ENCODE data around the gene ANTXR1.

Gene ANTXR1

DNA sequence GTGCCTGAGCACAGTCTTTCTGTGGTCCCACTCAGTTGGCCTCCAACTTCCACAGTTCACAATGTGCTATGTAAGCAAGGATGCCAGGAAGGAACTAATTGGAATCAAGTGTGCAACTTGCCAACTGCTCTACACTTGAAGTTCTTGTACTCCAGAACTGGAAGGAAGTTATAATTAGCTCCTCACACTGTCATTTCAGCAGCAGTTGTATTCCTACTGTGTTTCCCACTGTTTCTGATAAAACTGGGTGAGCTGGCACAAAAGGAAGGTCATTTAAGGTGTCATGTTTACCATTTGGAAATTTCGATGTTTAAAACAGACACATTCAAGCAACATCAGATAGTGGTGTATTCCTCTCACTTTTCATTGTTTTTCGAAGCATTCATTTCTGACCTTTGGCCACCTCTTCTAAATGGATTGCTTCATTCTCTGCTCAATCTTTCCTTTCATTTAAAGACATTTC lies 84.2 kb downstream of the ANTXR1 start:
- Histone ChIP-seq H3K4me3 (ENCODE audit: low read length in 2 of 2) (no peak overlapping the region), H3K27me3 (ENCODE audit: control insufficient read depth in 1 of 2, insufficient read depth in 2 of 2, low read length in 2 of 2) (no peaks in the 10 kb centered on the region), H3K36me3 (ENCODE audit: control insufficient read depth in 2 of 2, insufficient read depth in 2 of 2, low read length in 2 of 2) (peaks cover 3 to 15% of the 10 kb centered on the region in 2 donors), H3K4me1 (ENCODE audit: control insufficient read depth, insufficient read depth, low read length) (peaks cover 8% of the 10 kb centered on the region), H3K9me3 (ENCODE audit: control insufficient read depth in 2 of 2, low read length in 2 of 2) (no peaks in the 10 kb centered on the region), H3K27ac (ENCODE audit: low read length) (no peak overlapping the region), H3K9ac (ENCODE audit: low read length in 2 of 2) (no peak overlapping the region)

DNA sequence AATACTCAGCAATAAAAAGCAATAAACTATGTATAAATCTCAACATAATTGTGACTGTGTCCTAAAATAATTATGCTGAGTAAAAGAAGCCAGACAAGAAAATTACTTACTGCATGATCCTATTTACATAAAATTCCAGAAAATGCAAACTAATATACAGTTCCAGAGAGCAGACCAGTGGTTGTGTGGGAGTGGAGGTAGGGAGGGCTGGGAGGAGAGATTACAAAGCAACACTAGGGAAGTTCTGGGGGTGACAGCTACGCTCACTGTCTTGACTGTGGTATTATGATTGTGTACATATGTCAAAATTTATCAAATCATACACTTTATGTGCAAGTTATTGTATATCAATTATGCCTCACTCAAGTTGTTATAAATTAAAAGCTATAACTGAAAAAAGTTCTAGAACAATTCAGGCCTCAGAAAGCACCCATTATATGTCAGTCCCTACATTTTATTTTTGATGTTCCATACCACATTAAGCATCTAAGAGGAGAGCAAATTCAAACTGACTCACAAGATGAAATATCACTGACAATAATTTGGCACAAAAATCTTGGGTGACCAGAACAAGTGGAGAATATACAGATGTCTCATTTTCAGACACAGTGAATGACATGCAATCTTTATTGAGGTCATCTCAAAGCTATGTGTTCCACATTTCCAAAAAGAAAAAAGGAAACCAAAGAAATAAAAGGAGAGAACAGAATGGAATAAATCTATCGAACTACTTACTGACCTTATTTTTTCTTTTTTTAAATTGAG lies 85.1 kb downstream of the ANTXR1 start:
- no peaks in the 10 kb centered on the region for H3K9me3 ChIP-seq (ENCODE audit: control insufficient read depth in 2 of 2, low read length in 2 of 2)
- H3K27me3 ChIP-seq (ENCODE audit: control insufficient read depth in 1 of 2, insufficient read depth in 2 of 2, low read length in 2 of 2): no peaks in the 10 kb centered on the region
- H3K27ac ChIP-seq (ENCODE audit: low read length): no peak overlapping the region
- H3K4me3 ChIP-seq (ENCODE audit: low read length in 2 of 2): no peak overlapping the region
- peaks cover 8% of the 10 kb centered on the region for H3K4me1 ChIP-seq (ENCODE audit: control insufficient read depth, insufficient read depth, low read length)
- H3K36me3 ChIP-seq (ENCODE audit: control insufficient read depth in 2 of 2, insufficient read depth in 2 of 2, low read length in 2 of 2): peaks cover 8 to 14% of the 10 kb centered on the region in 2 donors
- H3K9ac ChIP-seq (ENCODE audit: low read length in 2 of 2): no peak overlapping the region

DNA sequence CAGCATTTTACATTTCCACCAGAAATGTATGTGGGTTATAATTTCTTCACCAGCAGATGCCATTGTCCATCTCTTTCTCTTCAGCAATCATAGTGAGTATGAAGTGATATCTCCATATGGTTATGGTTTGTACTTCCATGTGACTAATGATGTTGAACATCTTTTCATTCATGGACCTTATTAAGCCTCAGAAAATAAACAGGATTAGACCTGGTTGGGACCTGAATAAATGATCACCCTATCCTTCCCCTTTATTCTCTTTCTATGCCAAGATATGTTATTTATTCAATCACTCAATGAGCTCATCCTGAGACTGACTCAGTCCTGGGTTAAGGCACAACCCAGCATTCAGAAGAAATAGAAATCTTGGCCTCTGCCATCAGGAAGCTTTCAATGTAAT lies 86.6 kb downstream of the ANTXR1 start:
- Histone ChIP-seq H3K36me3 (ENCODE audit: control insufficient read depth in 2 of 2, insufficient read depth in 2 of 2, low read length in 2 of 2) (peaks cover 8 to 16% of the 10 kb centered on the region in 2 donors), H3K27ac (ENCODE audit: low read length) (no peak overlapping the region), H3K4me1 (ENCODE audit: control insufficient read depth, insufficient read depth, low read length) (peaks cover 8% of the 10 kb centered on the region), H3K9me3 (ENCODE audit: control insufficient read depth in 2 of 2, low read length in 2 of 2) (no peaks in the 10 kb centered on the region), H3K27me3 (ENCODE audit: control insufficient read depth in 1 of 2, insufficient read depth in 2 of 2, low read length in 2 of 2) (no peaks in the 10 kb centered on the region), H3K4me3 (ENCODE audit: low read length in 2 of 2) (no peak overlapping the region), H3K9ac (ENCODE audit: low read length in 2 of 2) (no peak overlapping the region)

DNA sequence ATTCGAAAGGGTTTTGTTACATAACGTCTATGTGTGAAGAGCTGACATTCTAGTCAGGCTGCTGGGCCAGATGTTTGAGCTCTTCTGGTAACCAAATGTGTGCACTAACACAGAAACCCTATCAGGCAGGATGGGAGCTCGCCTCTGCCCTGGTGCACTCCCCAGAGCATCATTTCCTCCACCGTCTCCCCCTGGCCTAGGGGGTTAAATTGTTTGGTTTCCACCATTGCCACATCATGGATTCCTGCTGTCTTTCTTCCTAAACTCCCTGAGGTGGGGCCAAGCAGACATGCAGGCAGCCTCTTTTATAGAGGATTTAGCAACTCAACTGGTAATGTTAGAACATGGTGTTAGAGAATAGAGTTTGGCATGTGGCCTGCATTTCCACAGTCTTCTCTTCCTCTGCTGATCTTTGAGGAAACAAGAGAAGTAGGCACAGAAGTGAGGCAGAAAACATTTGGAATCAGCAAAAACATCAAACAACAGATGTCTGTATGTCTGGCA lies 87.3 kb downstream of the ANTXR1 start:
- H3K4me1 ChIP-seq (ENCODE audit: control insufficient read depth, insufficient read depth, low read length): peaks cover 8% of the 10 kb centered on the region
- no peak overlapping the region for H3K9ac ChIP-seq (ENCODE audit: low read length in 2 of 2)
- no peak overlapping the region for H3K4me3 ChIP-seq (ENCODE audit: low read length in 2 of 2)
- no peak overlapping the region for H3K27ac ChIP-seq (ENCODE audit: low read length)
- peaks cover 8 to 17% of the 10 kb centered on the region in 2 donors for H3K36me3 ChIP-seq (ENCODE audit: control insufficient read depth in 2 of 2, insufficient read depth in 2 of 2, low read length in 2 of 2)
- H3K9me3 ChIP-seq (ENCODE audit: control insufficient read depth in 2 of 2, low read length in 2 of 2): no peaks in the 10 kb centered on the region
- no peaks in the 10 kb centered on the region for H3K27me3 ChIP-seq (ENCODE audit: control insufficient read depth in 1 of 2, insufficient read depth in 2 of 2, low read length in 2 of 2)

DNA sequence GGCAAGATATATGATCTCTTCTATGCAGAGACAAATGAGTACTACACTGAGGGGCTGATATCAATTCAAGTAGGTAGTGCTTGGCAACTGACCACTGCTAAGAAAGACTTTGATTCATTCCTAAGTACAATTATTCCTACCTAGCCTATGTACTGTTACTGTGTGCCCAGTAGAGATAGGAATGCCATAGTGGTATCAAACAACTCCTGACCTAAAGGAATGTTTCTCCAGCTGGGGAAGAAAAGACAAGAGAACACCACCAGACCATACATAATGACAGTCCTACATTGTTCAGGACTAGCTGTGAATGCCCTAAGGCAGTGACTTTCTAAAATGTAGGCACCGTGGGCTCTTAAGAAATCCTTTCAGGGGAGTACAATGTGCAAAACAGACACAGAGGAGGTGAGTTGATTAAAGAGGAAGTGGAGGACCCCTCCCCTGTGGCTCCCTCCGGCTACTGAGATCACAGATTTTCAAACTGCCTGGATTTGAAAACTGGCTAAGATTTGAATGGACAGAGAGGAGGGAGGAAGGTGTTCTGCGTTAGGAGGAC lies 89.1 kb downstream of the ANTXR1 start:
- no peak overlapping the region for H3K9ac ChIP-seq (ENCODE audit: low read length in 2 of 2)
- H3K36me3 ChIP-seq (ENCODE audit: control insufficient read depth in 2 of 2, insufficient read depth in 2 of 2, low read length in 2 of 2): peaks cover 8 to 17% of the 10 kb centered on the region in 2 donors
- no peaks in the 10 kb centered on the region for H3K9me3 ChIP-seq (ENCODE audit: control insufficient read depth in 2 of 2, low read length in 2 of 2)
- no peak overlapping the region for H3K4me3 ChIP-seq (ENCODE audit: low read length in 2 of 2)
- no peaks in the 10 kb centered on the region for H3K27me3 ChIP-seq (ENCODE audit: control insufficient read depth in 1 of 2, insufficient read depth in 2 of 2, low read length in 2 of 2)
- peaks cover 8% of the 10 kb centered on the region for H3K4me1 ChIP-seq (ENCODE audit: control insufficient read depth, insufficient read depth, low read length)
- no peak overlapping the region for H3K27ac ChIP-seq (ENCODE audit: low read length)

DNA sequence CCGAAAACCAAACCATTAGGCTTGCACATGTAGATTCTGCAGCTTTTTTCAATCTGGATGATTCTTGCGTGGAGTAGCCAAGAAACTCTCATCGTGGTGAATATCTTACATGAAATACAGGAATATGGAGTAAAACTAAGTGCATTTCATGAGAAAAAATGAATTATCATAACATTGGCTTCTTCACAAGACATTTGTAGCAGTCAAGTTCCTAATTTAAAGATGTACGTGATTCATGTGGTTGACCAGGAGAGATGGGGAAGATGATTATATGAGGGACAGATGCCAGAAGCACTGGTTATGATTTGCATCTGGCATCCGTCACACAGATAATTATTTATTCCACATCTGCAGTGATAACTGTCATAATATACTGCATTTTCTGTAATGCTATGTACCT lies 90.4 kb downstream of the ANTXR1 start:
- Histone ChIP-seq H3K27ac (ENCODE audit: low read length) (no peak overlapping the region), H3K9ac (ENCODE audit: low read length in 2 of 2) (no peak overlapping the region), H3K4me3 (ENCODE audit: low read length in 2 of 2) (no peak overlapping the region), H3K4me1 (ENCODE audit: control insufficient read depth, insufficient read depth, low read length) (peaks cover 4% of the 10 kb centered on the region), H3K9me3 (ENCODE audit: control insufficient read depth in 2 of 2, low read length in 2 of 2) (no peaks in the 10 kb centered on the region), H3K36me3 (ENCODE audit: control insufficient read depth in 2 of 2, insufficient read depth in 2 of 2, low read length in 2 of 2) (peaks cover 8 to 17% of the 10 kb centered on the region in 2 donors), H3K27me3 (ENCODE audit: control insufficient read depth in 1 of 2, insufficient read depth in 2 of 2, low read length in 2 of 2) (no peaks in the 10 kb centered on the region)

DNA sequence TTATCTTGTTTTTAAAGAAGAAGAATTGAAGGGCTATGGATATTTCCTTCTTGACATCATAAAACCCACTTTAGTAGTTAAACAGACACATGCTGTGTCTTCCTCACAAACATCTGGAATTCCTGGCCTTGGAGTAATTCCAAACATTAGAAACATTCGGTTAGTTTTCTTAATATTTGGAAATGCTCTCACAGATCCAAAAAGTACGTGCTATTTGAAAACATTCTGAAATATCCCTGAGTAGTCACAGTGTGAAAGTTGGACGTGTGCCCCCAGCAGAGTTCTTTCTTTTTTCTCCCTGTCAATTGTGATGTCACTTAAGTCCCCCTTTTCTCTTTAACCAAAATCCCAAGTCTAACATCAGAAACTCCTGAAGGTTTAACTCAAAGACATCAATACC lies 91.3 kb downstream of the ANTXR1 start:
- no peaks in the 10 kb centered on the region for H3K9me3 ChIP-seq (ENCODE audit: control insufficient read depth in 2 of 2, low read length in 2 of 2)
- peaks cover 7% of the 10 kb centered on the region for H3K4me1 ChIP-seq (ENCODE audit: control insufficient read depth, insufficient read depth, low read length)
- no peak overlapping the region for H3K4me3 ChIP-seq (ENCODE audit: low read length in 2 of 2)
- H3K9ac ChIP-seq (ENCODE audit: low read length in 2 of 2): no peak overlapping the region
- no peaks in the 10 kb centered on the region for H3K27me3 ChIP-seq (ENCODE audit: control insufficient read depth in 1 of 2, insufficient read depth in 2 of 2, low read length in 2 of 2)
- no peak overlapping the region for H3K27ac ChIP-seq (ENCODE audit: low read length)
- H3K36me3 ChIP-seq (ENCODE audit: control insufficient read depth in 2 of 2, insufficient read depth in 2 of 2, low read length in 2 of 2): peaks cover 8 to 17% of the 10 kb centered on the region in 2 donors

DNA sequence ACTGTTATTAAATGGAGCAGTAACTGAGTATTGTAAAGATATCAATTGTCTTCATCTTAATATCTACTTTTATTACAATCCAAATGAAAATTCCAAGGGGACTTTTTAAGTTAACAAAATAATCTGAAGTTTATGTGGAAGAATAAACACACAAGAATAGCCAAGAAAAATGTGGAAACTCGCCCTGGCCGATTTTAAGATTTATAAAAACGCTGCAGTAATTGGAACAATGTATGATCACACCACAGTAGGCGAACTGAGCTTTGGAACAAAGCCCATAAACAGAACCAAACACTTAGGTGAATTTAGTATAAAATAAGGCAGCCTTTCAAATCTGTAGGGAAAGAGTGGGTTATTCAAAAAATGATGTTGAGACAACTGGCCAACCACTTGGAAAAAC lies 96.3 kb downstream of the ANTXR1 start:
- peaks cover 0 to 4% of the 10 kb centered on the region in 2 donors for H3K36me3 ChIP-seq (ENCODE audit: control insufficient read depth in 2 of 2, insufficient read depth in 2 of 2, low read length in 2 of 2)
- H3K4me3 ChIP-seq (ENCODE audit: low read length in 2 of 2): no peak overlapping the region
- H3K9me3 ChIP-seq (ENCODE audit: control insufficient read depth in 2 of 2, low read length in 2 of 2): no peaks in the 10 kb centered on the region
- no peaks in the 10 kb centered on the region for H3K27me3 ChIP-seq (ENCODE audit: control insufficient read depth in 1 of 2, insufficient read depth in 2 of 2, low read length in 2 of 2)
- peak overlapping the region; percentile 26 for H3K27ac ChIP-seq (ENCODE audit: low read length)
- H3K9ac ChIP-seq (ENCODE audit: low read length in 2 of 2): no peak overlapping the region
- H3K4me1 ChIP-seq (ENCODE audit: control insufficient read depth, insufficient read depth, low read length): peaks cover 12% of the 10 kb centered on the region

DNA sequence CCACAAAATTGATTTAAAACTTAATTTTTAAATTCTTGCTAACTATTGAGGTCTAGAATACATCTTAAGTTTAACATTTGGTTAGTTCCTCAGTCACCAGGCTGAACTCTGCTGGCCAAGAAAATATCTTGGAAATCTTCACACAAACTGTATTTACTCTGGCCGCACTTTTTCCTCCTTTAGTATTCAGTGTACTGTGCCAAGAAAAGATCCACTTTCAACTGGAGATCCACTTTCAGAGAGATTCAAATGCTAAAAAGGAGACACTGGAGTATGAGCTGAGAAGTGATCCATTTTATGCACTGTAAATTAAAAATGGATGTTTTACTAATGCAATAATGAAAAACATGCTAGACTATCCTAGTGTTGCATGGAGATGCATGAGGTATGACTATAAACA lies 98.1 kb downstream of the ANTXR1 start:
- Histone ChIP-seq H3K36me3 (ENCODE audit: control insufficient read depth in 2 of 2, insufficient read depth in 2 of 2, low read length in 2 of 2) (peaks cover 0 to 2% of the 10 kb centered on the region in 2 donors), H3K27me3 (ENCODE audit: control insufficient read depth in 1 of 2, insufficient read depth in 2 of 2, low read length in 2 of 2) (no peaks in the 10 kb centered on the region), H3K9ac (ENCODE audit: low read length in 2 of 2) (no peak overlapping the region), H3K9me3 (ENCODE audit: control insufficient read depth in 2 of 2, low read length in 2 of 2) (no peaks in the 10 kb centered on the region), H3K4me1 (ENCODE audit: control insufficient read depth, insufficient read depth, low read length) (peaks cover 17% of the 10 kb centered on the region), H3K4me3 (ENCODE audit: low read length in 2 of 2) (no peak overlapping the region), H3K27ac (ENCODE audit: low read length) (no peak overlapping the region)

DNA sequence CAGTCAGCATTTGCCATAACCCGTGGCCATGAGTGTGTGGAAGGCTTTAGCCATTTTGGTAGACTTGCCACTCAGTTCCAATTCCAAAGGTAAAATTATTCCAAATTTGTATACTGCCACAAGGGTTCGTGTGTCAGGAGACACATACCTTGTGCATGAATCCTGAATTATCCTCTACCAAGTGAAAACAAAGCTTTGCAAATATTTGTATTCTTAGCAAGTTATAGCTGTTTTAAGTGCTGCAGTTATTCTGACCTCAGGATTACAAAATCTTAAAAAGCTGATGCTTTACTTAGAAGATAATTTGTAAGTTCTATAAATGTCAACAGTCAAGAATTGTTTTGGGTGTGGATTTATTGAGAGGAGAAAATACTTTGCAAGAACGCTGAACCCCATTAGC lies 100.6 kb downstream of the ANTXR1 start:
- H3K27ac ChIP-seq (ENCODE audit: low read length): peak overlapping the region; percentile 32
- no peaks in the 10 kb centered on the region for H3K27me3 ChIP-seq (ENCODE audit: control insufficient read depth in 1 of 2, insufficient read depth in 2 of 2, low read length in 2 of 2)
- H3K4me3 ChIP-seq (ENCODE audit: low read length in 2 of 2): no peak overlapping the region
- peaks cover 36% of the 10 kb centered on the region for H3K4me1 ChIP-seq (ENCODE audit: control insufficient read depth, insufficient read depth, low read length)
- no peak overlapping the region for H3K9ac ChIP-seq (ENCODE audit: low read length in 2 of 2)
- H3K9me3 ChIP-seq (ENCODE audit: control insufficient read depth in 2 of 2, low read length in 2 of 2): no peaks in the 10 kb centered on the region
- H3K36me3 ChIP-seq (ENCODE audit: control insufficient read depth in 2 of 2, insufficient read depth in 2 of 2, low read length in 2 of 2): peaks cover 0 to 2% of the 10 kb centered on the region in 2 donors

DNA sequence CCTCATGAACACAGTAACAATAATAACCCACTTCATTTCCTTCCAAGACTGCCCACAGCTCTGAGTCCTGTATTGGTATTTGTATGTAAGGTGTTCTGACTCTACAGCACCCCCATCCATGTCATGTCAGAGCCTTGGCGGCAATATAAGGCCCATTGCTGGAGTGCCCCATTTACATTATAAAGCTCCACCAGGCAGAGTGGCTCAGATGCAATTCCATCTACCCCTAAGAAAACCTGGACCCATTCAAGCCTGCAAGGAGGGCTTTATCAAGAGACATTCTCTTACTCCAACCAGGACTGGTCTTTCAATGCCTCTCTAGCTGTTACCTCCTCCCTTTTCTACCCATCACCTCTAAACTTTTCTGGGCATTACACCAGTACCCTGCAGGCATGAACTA lies 101.6 kb downstream of the ANTXR1 start:
- H3K27ac ChIP-seq (ENCODE audit: low read length): no peak overlapping the region
- peaks cover 0 to 2% of the 10 kb centered on the region in 2 donors for H3K36me3 ChIP-seq (ENCODE audit: control insufficient read depth in 2 of 2, insufficient read depth in 2 of 2, low read length in 2 of 2)
- H3K9ac ChIP-seq (ENCODE audit: low read length in 2 of 2): no peak overlapping the region
- no peaks in the 10 kb centered on the region for H3K9me3 ChIP-seq (ENCODE audit: control insufficient read depth in 2 of 2, low read length in 2 of 2)
- no peaks in the 10 kb centered on the region for H3K27me3 ChIP-seq (ENCODE audit: control insufficient read depth in 1 of 2, insufficient read depth in 2 of 2, low read length in 2 of 2)
- H3K4me3 ChIP-seq (ENCODE audit: low read length in 2 of 2): no peak overlapping the region
- peaks cover 42% of the 10 kb centered on the region for H3K4me1 ChIP-seq (ENCODE audit: control insufficient read depth, insufficient read depth, low read length)

All from stomach smooth muscle (tissue), 2 donors.